Measurements from ENCODE around the gene DLGAP4. TPM values are rescaled to one million over a fixed set of nuclear protein-coding genes. Genes with fewer than 3 reads are reported as not detected.

DLGAP4 gene
- total RNA-seq, 1 donor from 2014 or later = 20.0 TPM

- no peak for ATAC-seq
- DNase-seq (ENCODE audit: low spot score) = no peak
These were observed 15.0 kb downstream of the DLGAP4 start for GRCh38 chr20:36320898-36321695.

GRCh38 chr20:36322131-36322530, 16.0 kb downstream of the DLGAP4 start:
- no peak for ATAC-seq

GRCh38 chr20:36330091-36330490, 24.0 kb downstream of the DLGAP4 start:
- ATAC-seq (no peak), DNase-seq (ENCODE audit: low spot score) (no peak)

More at GRCh38 chr20:36322131-36322530, 16.0 kb downstream of the DLGAP4 start:
- DNase-seq (ENCODE audit: low spot score) = no peak

- DNase-seq (ENCODE audit: low spot score) (no peak), ATAC-seq (no peak)
These were observed 25.1 kb downstream of the DLGAP4 start for GRCh38 chr20:36331209-36331608.

- ATAC-seq = no peak
These were observed 27.7 kb downstream of the DLGAP4 start for GRCh38 chr20:36333841-36334240.

GRCh38 chr20:36334281-36335205, 28.4 kb downstream of the DLGAP4 start:
- DNase-seq (ENCODE audit: low spot score) (no peak), ATAC-seq (no peak)

More at GRCh38 chr20:36333841-36334240, 27.7 kb downstream of the DLGAP4 start:
- DNase-seq (ENCODE audit: low spot score) = no peak

- ATAC-seq (no peak), DNase-seq (ENCODE audit: low spot score) (no peak)
These were observed 29.2 kb downstream of the DLGAP4 start for GRCh38 chr20:36335206-36335870.

- ATAC-seq (no peak), DNase-seq (ENCODE audit: low spot score) (no peak)
These were observed 30.1 kb downstream of the DLGAP4 start for GRCh38 chr20:36336204-36336603.

- ATAC-seq (no peak), DNase-seq (ENCODE audit: low spot score) (no peak)
These were observed 31.0 kb downstream of the DLGAP4 start for GRCh38 chr20:36336954-36337704.

- ATAC-seq = no peak
- DNase-seq (ENCODE audit: low spot score) = no peak
These were observed 31.7 kb downstream of the DLGAP4 start for GRCh38 chr20:36337886-36338285.

- ATAC-seq (no peak), DNase-seq (ENCODE audit: low spot score) (no peak)
These were observed 33.8 kb downstream of the DLGAP4 start for GRCh38 chr20:36339646-36340592.

GRCh38 chr20:36340593-36340990, 34.5 kb downstream of the DLGAP4 start:
- ATAC-seq (no peak), DNase-seq (ENCODE audit: low spot score) (no peak)

GRCh38 chr20:36341331-36342020, 35.3 kb downstream of the DLGAP4 start:
- ATAC-seq = no peak
- no peak for DNase-seq (ENCODE audit: low spot score)

GRCh38 chr20:36342331-36343120, 36.4 kb downstream of the DLGAP4 start:
- no peak for ATAC-seq
- DNase-seq (ENCODE audit: low spot score) = no peak

GRCh38 chr20:36343641-36344040, 37.5 kb downstream of the DLGAP4 start:
- ATAC-seq = no peak
- DNase-seq (ENCODE audit: low spot score) = no peak

GRCh38 chr20:36344517-36345132, 38.5 kb downstream of the DLGAP4 start:
- no peak for DNase-seq (ENCODE audit: low spot score)
- peak; percentile 78 for ATAC-seq

- ATAC-seq (no peak), DNase-seq (ENCODE audit: low spot score) (no peak)
These were observed 40.1 kb downstream of the DLGAP4 start for GRCh38 chr20:36346256-36346655.

Data from left lobe of liver (tissue), 2 donors.